HG03469 (cell line): ENCODE data around the gene NLRC5.
"Not testable (repeated sequence)": the region's sequence is repeated elsewhere in the genome, so short reads cannot be mapped to it uniquely, and the experiment has no call there.

Experiments
- ATAC-seq: cut with Tn5 transposase; IDR thresholded peaks from one replicate; pipeline ENCODE4 v1.9.1; 2021; ENCODE audit warnings: mild to moderate bottlenecking, moderate library complexity, moderate number of reproducible peaks; ENCODE audit not compliant: unreplicated experiment

Gene NLRC5

GRCh38 chr16:57071081-57071732 is 81.8 kb downstream of the NLRC5 start:
- ATAC-seq, result not testable (repeated sequence)

DNA sequence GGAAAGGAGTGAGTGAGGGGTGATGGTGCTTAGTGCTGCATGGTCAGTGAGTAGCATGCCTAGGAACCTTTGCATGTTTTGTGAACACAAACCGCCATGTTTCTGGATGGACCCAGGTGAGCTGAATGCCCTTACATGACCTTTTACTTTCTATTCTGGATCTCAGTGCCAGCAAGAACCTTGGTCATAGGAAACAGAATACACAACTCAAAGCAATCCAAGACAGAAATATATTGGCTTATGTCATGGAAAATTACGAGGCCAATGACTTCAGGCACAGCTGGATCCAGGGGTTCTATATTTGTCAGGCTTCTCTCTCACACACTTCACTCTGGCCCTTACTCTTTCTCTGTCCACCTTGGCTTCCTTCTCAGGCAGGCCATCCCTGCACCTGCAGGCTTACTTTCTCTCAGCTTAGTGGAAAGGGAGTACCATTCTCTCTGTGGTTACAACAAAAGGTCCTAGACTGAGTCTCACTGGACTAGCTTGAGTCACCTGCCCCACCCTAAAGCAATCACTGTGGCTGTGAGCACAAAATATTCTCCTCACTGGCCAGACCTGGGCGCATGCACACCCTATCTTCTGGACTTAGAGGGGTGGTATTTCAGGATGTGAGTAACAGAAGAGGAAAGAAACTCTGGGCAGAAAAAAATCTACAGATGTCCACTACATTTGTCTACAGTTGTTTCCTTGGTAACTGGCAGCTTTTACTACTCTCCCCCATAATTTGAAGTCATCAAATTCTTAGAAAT is 82.7 kb downstream of the NLRC5 start:
- ATAC-seq, result no peak

DNA sequence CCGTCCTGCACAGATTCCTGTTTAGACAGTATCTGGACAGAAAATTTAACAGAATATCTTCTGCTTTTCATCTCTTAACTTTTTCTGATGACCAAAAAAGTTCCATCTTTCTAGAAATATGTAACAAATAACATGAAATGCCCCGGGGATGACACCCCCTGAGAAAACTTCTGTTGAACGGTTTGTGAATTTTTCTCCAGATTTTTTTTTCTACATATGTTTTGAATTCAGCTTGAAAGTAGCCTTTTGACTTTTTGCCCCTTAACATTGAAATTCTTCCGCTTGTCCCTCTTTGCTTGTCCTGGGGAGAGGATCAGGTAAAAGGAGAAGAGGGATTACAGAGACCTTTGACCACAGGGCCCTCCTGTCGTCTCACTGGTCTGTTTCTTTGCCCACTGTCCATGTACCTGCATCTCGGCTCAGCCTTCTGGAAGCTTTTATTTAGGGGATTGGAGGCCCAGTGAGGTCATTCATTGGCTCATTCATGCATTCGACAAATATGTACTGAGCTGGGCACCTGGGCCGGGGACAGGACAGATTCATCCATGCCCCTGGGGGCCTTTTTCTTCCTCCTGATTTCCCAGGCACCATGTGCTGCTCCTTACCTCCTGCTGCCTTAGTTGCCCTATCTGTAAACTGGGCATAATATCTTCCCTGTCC is 83.4 kb downstream of the NLRC5 start:
- ATAC-seq, result no peak

DNA sequence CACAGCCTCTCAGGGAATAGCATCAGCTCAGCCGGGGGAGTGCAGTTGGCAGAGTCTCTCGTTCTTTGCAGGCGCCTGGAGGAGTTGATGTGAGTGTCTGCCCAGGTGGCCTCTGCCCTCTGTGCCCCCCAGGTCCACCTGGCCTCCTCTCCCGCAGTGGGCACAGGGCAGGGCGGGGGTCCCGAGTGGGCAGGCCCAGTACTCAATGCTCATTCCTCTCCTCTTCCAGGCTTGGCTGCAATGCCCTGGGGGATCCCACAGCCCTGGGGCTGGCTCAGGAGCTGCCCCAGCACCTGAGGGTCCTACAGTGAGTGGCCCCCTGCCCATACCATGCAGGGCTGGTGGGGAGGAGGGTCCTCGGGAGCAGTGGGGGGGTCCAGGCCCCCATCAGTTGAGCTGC is 88.4 kb downstream of the NLRC5 start:
- no peak for ATAC-seq

GRCh38 chr16:57081744-57082143 is 92.4 kb downstream of the NLRC5 start:
- no peak for ATAC-seq

DNA sequence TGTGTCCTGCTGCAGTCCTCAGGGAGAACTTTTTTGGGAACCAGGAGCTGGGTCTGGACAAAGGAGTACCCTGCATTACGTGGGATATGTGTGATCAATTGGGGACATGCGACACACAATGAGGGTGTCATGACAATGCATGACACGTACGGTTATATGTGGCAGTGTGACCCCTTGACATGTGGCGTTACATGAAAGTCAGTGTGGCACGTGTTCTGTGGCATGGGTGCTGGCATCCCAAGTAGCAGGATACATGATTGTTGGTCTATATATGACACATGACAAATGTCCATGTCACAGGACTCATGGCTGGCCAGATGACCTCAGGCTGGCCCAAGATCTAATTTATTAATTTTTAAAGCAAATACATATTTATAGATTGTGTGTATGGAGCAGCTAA is 93.3 kb downstream of the NLRC5 start:
- ATAC-seq, result no peak

GRCh38 chr16:57083485-57084126 is 94.2 kb downstream of the NLRC5 start:
- no peak for ATAC-seq

- ATAC-seq, result no peak
Observed at GRCh38 chr16:57084257-57084770, 95.0 kb downstream of the NLRC5 start.

- no peak for ATAC-seq
Observed at GRCh38 chr16:57084996-57085395, 95.6 kb downstream of the NLRC5 start.

DNA sequence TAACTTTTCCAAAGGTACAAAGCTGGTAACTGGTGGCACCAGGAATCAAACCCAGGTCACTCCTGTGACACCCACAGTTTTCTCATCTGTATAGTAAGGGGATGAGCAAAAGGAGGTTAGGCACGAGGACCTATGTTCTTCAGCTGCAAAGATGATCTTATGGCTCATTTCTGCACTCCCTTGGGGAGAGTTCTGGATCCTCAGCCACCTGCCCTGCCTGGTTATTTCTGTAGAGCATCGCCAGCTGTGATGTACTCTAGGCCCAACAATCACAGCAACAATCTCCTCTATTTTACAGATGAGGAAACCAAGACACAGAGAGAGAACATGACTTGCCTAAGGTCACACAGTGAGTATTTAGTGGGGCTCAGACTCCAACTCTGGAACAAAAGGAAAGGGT is 97.6 kb downstream of the NLRC5 start:
- ATAC-seq, result no peak

DNA sequence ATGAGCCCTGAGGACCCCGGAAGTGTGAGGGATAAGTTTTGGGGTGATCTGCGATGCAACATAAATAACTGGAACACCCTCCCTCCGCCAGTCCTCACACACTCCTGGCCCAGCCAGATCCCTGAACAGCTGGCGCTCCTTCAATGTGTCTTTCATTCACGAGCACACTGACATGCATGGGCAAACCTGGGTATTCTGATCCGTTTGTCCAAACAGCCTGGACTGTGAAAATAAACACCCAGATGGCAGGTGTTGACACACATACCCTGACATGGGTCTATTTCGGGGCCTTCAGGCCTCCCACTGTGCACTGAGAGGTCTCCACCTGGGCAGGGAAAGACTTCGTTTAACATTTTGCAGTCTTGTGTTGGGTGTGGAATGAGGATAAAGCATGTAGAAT is 100.0 kb downstream of the NLRC5 start:
- ATAC-seq, result no peak

- no peak for ATAC-seq
Observed at GRCh38 chr16:57091200-57091974, 102.0 kb downstream of the NLRC5 start.

DNA sequence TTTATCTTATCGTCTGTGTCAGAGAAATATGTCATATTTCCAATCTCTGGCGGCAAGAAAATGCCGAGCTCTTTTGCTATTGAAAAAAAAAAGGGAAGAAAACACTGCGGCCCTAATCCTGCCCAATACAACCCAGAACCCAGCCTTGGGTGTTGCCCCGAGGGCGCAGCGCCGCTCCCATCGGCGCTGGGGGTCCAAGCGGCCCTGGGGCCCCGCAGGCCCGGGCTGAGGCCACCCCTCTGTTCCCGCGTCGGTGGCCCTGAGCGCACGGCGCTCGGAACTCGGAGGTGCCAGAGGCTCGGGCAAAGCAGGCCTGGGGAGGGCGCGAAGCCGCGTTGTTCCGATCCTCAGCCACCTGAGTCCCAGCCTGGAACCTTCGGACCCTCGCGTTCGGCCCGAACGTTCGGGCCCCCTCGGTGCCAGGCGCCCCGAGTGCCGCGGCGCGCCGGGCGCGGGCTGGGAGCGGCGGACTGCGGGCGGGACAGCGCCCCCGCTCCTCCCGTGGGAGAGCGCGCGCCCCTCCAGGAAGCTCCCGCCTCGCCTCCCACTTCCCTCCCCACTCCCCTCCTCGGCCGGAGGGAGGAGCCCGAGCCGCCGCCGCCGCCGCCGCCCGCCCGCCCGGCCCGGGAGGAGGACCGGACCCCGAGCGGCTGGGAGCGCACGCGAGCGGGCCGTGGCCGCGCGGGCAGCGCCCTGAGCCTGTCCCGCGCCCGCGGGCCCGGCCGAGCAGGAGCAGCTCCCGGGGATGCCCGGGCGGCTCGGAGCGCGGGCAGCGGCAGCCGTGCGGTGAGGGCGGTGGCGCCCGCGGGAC is 102.8 kb downstream of the NLRC5 start, which contains the start of gene CPNE2:
Gene CPNE2 (plus strand): TSS at position 609 of the 811 bp plus-strand sequence. CDS start 18,160 bp downstream, outside the sequence.
- no peak for ATAC-seq

GRCh38 chr16:57092786-57093411 is 103.5 kb downstream of the NLRC5 start:
- no peak for ATAC-seq

DNA sequence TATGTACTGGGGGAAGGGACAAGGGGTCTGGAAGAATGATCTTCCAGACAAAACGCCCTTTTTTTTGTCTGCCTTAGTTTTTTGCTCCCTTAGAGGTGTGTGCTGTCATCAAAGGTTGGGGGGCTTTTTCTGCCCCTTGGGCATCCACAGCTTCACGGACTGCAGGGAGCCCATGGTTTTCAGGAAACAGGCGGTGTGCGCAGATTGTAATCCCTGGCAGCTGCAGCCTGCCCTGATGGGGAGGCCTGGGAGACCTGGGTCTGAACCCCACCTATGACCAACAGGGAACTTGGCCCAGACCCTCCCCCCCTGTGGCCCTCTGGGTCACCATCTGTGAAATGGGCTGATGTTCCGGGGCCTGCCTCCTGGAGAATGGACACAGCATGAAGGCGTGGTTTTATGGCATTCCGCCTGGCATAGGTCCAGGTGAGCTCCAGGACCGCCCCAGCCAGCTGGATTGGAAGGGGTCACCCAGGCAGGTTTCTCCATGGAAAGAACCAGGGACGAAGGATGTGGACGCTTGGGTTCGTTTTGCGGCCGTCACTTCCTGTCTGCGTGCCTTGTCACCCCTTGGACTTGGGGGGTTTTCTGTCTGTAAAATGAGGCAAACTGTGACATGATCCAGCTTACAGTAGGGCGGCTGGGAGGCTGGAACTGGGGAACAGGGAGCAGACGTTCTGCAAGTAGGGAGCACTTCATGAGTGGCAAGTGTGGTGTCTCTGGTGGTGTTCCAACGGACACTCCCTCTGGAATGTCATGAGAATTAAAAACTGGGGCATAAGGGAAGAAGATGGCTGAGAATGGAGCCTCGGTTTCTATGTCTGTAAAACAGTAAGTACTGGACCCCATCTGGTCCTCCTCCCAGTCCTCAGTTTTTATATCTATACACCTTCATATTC is 104.6 kb downstream of the NLRC5 start:
- no peak for ATAC-seq

DNA sequence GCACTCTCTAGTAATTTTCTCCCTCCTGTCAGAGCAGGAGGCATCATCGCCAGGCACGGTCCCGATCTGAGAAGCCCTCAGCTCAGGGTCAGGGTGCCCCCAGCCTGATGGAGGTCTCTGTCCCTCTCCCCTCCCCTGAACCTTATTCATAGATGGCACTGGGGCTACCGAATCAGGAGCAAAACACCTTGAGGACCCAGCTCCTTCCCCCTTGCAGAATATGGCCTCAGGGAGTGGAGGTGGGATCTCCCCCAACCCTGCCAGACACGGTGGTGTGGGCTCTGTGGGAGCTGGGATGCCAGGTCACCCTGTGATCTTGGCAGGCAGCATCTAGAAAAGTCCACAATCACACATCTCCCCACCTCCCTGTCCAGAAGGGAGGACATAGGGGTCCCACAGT is 105.6 kb downstream of the NLRC5 start:
- ATAC-seq, result no peak

- no peak for ATAC-seq
Observed at GRCh38 chr16:57096192-57096591, 106.8 kb downstream of the NLRC5 start.

GRCh38 chr16:57096793-57097192 is 107.4 kb downstream of the NLRC5 start:
- no peak for ATAC-seq
